Glutamatergic neuron (in vitro differentiated cells): ENCODE results near the gene GNLY. TPM values are rescaled to one million over a fixed set of nuclear protein-coding genes. Genes with fewer than 3 reads are reported as not detected.

Source experiments
- DNase-seq: peaks from one replicate; pipeline ENCODE4 v3.0.0; 2022
- H3K27ac Mint-ChIP-seq: one replicate; pipeline ENCODE4 v1.8.0; 2020; ENCODE audit warnings: mild to moderate bottlenecking, mixed read lengths, inconsistent platforms; ENCODE audit not compliant: unreplicated experiment
- H3K27me3 Mint-ChIP-seq: one replicate; pipeline ENCODE4 v1.8.0; 2020; ENCODE audit warnings: mild to moderate bottlenecking, moderate library complexity, mixed read lengths, inconsistent platforms; ENCODE audit not compliant: unreplicated experiment
- H3K36me3 Mint-ChIP-seq: one replicate; pipeline ENCODE4 v1.8.0; 2020; ENCODE audit warnings: mild to moderate bottlenecking, mixed read lengths, inconsistent platforms; ENCODE audit not compliant: unreplicated experiment
- H3K4me1 Mint-ChIP-seq: one replicate; pipeline ENCODE4 v1.8.0; 2020; ENCODE audit warnings: mild to moderate bottlenecking, low read depth, mixed read lengths, inconsistent platforms; ENCODE audit not compliant: unreplicated experiment
- H3K4me3 Mint-ChIP-seq: one replicate; pipeline ENCODE4 v1.8.0; 2020; ENCODE audit warnings: mild to moderate bottlenecking, mixed read lengths, inconsistent platforms; ENCODE audit not compliant: unreplicated experiment
- H3K9me3 Mint-ChIP-seq: one replicate; pipeline ENCODE4 v1.8.0; 2020; ENCODE audit warnings: mild to moderate bottlenecking, moderate library complexity, mixed read lengths, inconsistent platforms; ENCODE audit not compliant: unreplicated experiment
- total RNA-seq: library from RNA; stranded (reverse); fragmentation: NEBNext Ultra II Directional; extraction: Animal tissue kit (Norgen Biotek cat#: 25700); gene quantifications from one replicate; pipeline ENCODE4 v1.2.1, GENCODE V29; 2021; ENCODE audit not compliant: unreplicated experiment
- TF ChIP-seq, protein P1 (sequence below): fragments of 200-600 bp; sonication (generic); IDR thresholded peaks from one replicate; pipeline ENCODE4 v1.5.0; 2021; ENCODE audit not compliant: partially characterized antibody, unreplicated experiment

The GNLY gene
- total RNA-seq, 1 donor from 2014 or later, result not detected

DNA sequence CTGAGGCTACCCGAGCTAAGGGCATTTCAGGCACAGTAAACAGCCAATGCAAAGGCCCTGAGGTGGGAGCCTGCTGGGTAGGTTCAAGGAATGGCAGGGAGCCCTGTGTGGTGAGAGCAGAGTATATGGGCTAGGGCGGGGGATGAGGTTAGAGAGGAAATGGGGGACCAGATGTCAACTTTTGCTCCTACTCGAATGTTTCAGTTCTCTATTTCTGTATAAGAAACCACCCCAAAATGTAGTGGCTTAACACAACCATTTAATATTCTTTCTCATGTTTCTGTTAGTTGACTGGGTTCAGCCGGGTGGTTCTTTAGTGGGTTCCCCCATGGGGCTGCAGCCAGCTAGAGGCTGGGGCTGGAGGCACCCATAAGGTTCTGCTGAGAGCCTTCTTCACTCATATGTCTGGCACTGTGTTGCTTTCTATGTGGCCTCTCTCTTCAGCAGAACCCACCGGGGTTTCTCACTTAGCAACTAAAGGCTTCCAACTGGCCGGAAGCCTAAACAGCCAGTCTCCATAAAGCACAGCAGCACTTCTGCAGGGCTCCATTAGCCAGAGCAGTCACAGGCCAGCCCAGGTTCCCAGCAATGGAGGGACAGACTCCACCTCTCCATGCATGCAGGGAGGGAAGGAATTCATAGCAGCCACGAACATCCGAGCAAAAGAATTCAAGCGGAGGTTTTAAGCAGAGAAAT, 54.0 kb downstream of the GNLY start:
- no peak overlapping the region for H3K4me3 Mint-ChIP-seq
- H3K27ac Mint-ChIP-seq, result no peak overlapping the region
- H3K27me3 Mint-ChIP-seq, result peaks cover 9% of the 10 kb centered on the region
- peaks cover 4% of the 10 kb centered on the region for H3K36me3 Mint-ChIP-seq
- H3K4me1 Mint-ChIP-seq, result peaks cover 16% of the 10 kb centered on the region
- TF ChIP-seq, protein P1, sequence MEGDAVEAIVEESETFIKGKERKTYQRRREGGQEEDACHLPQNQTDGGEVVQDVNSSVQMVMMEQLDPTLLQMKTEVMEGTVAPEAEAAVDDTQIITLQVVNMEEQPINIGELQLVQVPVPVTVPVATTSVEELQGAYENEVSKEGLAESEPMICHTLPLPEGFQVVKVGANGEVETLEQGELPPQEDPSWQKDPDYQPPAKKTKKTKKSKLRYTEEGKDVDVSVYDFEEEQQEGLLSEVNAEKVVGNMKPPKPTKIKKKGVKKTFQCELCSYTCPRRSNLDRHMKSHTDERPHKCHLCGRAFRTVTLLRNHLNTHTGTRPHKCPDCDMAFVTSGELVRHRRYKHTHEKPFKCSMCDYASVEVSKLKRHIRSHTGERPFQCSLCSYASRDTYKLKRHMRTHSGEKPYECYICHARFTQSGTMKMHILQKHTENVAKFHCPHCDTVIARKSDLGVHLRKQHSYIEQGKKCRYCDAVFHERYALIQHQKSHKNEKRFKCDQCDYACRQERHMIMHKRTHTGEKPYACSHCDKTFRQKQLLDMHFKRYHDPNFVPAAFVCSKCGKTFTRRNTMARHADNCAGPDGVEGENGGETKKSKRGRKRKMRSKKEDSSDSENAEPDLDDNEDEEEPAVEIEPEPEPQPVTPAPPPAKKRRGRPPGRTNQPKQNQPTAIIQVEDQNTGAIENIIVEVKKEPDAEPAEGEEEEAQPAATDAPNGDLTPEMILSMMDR, result no peak
- DNase-seq, result no peak
- H3K9me3 Mint-ChIP-seq, result peaks cover 7% of the 10 kb centered on the region

Other genes with a start within 250 kb of the GNLY start
- gene MAT2A, start 155.2 kb upstream of the GNLY start, total RNA-seq, result 302 TPM
- 49.6 TPM for gene GGCX, start 132.9 kb upstream of the GNLY start, total RNA-seq
- 0.78 TPM for gene VAMP8, start 116.8 kb upstream of the GNLY start, total RNA-seq
- gene VAMP5, start 109.9 kb upstream of the GNLY start, total RNA-seq, result 1.4 TPM
- 75.1 TPM for gene RNF181, start 98.6 kb upstream of the GNLY start, total RNA-seq
- 18.1 TPM for gene TMEM150A, start 91.7 kb upstream of the GNLY start, total RNA-seq
- 51.0 TPM for gene C2orf68, start 82.3 kb upstream of the GNLY start, total RNA-seq
- gene USP39, start 78.2 kb upstream of the GNLY start, total RNA-seq, result 55.0 TPM
- gene SFTPB, start 26.2 kb upstream of the GNLY start, total RNA-seq, result not detected
- 9.0 TPM for gene ATOH8, start 59.6 kb downstream of the GNLY start, total RNA-seq
- gene ST3GAL5, start 194.6 kb downstream of the GNLY start, total RNA-seq, result 46.5 TPM